ENCODE results near the gene CLDN4.

Gene CLDN4

GRCh38 chr7:73879977-73880681, 49.3 kb downstream of the CLDN4 start:
- TF ChIP-seq, protein P1, sequence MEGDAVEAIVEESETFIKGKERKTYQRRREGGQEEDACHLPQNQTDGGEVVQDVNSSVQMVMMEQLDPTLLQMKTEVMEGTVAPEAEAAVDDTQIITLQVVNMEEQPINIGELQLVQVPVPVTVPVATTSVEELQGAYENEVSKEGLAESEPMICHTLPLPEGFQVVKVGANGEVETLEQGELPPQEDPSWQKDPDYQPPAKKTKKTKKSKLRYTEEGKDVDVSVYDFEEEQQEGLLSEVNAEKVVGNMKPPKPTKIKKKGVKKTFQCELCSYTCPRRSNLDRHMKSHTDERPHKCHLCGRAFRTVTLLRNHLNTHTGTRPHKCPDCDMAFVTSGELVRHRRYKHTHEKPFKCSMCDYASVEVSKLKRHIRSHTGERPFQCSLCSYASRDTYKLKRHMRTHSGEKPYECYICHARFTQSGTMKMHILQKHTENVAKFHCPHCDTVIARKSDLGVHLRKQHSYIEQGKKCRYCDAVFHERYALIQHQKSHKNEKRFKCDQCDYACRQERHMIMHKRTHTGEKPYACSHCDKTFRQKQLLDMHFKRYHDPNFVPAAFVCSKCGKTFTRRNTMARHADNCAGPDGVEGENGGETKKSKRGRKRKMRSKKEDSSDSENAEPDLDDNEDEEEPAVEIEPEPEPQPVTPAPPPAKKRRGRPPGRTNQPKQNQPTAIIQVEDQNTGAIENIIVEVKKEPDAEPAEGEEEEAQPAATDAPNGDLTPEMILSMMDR (conservative IDR thresholded peaks at IDR 0.05): no peak
- H3K27ac ChIP-seq: no peak overlapping the region

- TF ChIP-seq, protein P1 (conservative IDR thresholded peaks at IDR 0.05): no peak
- no peak overlapping the region for H3K27ac ChIP-seq
Measured at GRCh38 chr7:73880755-73881328, 50.0 kb downstream of the CLDN4 start.

- TF ChIP-seq, protein P1 (conservative IDR thresholded peaks at IDR 0.05): no peak
- H3K27ac ChIP-seq: no peak overlapping the region
Measured at GRCh38 chr7:73881352-73882046, 50.7 kb downstream of the CLDN4 start.

- no peak overlapping the region for H3K27ac ChIP-seq
- TF ChIP-seq, protein P1 (conservative IDR thresholded peaks at IDR 0.05): no peak
Measured at GRCh38 chr7:73882047-73882402, 51.2 kb downstream of the CLDN4 start.
